ENCODE results near the gene SLC26A9. TPM values are rescaled to one million over a fixed set of nuclear protein-coding genes. Genes with fewer than 3 reads are reported as not detected.
A peak's percentile ranks its signal among the peaks of the same experiment; 100 is the strongest.

SLC26A9 gene
- polyA plus RNA-seq, 1 of the 3 experiments (the other 2 are of a cell fraction), result not detected

DNA sequence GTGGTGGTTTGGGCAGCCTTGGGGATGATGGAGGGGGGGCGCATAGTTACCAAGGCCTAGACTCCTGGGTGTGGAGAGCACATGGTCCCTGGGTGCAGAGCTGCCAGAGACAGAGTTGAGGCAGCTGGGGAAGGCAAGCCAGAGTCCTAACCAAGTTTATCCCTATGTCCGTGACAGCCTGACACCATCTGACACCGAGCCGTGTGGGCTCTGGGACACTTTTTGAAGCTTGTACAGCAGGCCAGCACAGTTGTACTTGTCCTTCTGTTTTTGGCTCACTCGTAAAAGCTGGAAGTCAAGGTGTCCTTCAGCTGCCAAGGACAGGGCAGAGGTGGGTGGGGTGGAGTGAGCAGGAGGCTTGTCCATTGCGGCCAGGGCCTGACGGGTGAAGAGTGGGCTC is 28.5 kb downstream of the SLC26A9 start:
- no peaks in the 10 kb centered on the region for H3K9me2 ChIP-seq
- ChIA-PET CTCF (interaction anchor here (0.6 to 9.2 kb wide), 10 partner anchors 12 to 257 kb away, joined by 3 to 116 read pairs (median 6); no protein-coding TSS in a partner anchor), POLR2A (no interaction called here)
- no peaks in the 10 kb centered on the region for H3F3A ChIP-seq (replicated peaks; ENCODE audit: insufficient read depth)
- peak; percentile 1 for DNase-seq
- H4K20me1 ChIP-seq (ENCODE audit: insufficient read depth), result no peaks in the 10 kb centered on the region
- no peaks in the 10 kb centered on the region for H3K36me3 ChIP-seq (replicated peaks in 1 of 2; ENCODE audit: control insufficient read depth in 1 of 2, insufficient read depth in 2 of 2, low read length in 1 of 2)
- TF ChIP-seq RAD21 (IDR thresholded peaks at IDR 0.05; ENCODE audit: low read length) (no peak), FOSL2 (IDR thresholded peaks at IDR 0.05; ENCODE audit: borderline replicate concordance, low read depth) (no peak), EZH2phosphoT487 (IDR thresholded peaks at IDR 0.05; ENCODE audit: borderline replicate concordance, low read depth) (no peak), NRF1 (IDR thresholded peaks at IDR 0.05; ENCODE audit: low read depth, low read length) (no peak), MEF2A (IDR thresholded peaks at IDR 0.05; ENCODE audit: borderline replicate concordance, low read depth) (no peak), SIN3A (IDR thresholded peaks at IDR 0.05; ENCODE audit: borderline replicate concordance, low read depth, low read length) (no peak), ELF1 (IDR thresholded peaks at IDR 0.05) (no peak), GABPA (IDR thresholded peaks at IDR 0.05; ENCODE audit: low read depth) (no peak), TAF1 (IDR thresholded peaks at IDR 0.05; ENCODE audit: borderline replicate concordance, low read depth, low read length) (no peak), NFIC (IDR thresholded peaks at IDR 0.05; ENCODE audit: borderline replicate concordance) (no peak), YY1 (IDR thresholded peaks at IDR 0.05; ENCODE audit: low read depth) (no peak)
- TF ChIP-seq, protein P1, sequence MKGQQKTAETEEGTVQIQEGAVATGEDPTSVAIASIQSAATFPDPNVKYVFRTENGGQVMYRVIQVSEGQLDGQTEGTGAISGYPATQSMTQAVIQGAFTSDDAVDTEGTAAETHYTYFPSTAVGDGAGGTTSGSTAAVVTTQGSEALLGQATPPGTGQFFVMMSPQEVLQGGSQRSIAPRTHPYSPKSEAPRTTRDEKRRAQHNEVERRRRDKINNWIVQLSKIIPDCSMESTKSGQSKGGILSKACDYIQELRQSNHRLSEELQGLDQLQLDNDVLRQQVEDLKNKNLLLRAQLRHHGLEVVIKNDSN (IDR thresholded peaks at IDR 0.05; ENCODE audit: borderline replicate concordance, low read depth), result no peak
- TF ChIP-seq, protein P2, sequence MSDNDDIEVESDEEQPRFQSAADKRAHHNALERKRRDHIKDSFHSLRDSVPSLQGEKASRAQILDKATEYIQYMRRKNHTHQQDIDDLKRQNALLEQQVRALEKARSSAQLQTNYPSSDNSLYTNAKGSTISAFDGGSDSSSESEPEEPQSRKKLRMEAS (IDR thresholded peaks at IDR 0.05; ENCODE audit: low read depth), result no peak
- H3K4me2 ChIP-seq, result no peak overlapping the region
- H2AFZ ChIP-seq (ENCODE audit: low read depth), result no peak overlapping the region
- no peak overlapping the region for H3K9ac ChIP-seq
- no peak overlapping the region for H3K4me3 ChIP-seq (ENCODE audit: low read depth in 2 of 2, low read length in 1 of 2)
- 84% methylated on average over 3 of the region's 7 CpGs for WGBS (ENCODE audit: low lambda C conversion rate)
- no peaks in the 10 kb centered on the region for H3K9me3 ChIP-seq
- H3K27me3 ChIP-seq (ENCODE audit: insufficient read depth), result no peaks in the 10 kb centered on the region
- no peak overlapping the region for H3K27ac ChIP-seq (ENCODE audit: low read depth in 2 of 2, low read length in 1 of 2)
- no peaks in the 10 kb centered on the region for H3K79me2 ChIP-seq (ENCODE audit: insufficient read depth)
- H3K4me1 ChIP-seq (ENCODE audit: control insufficient read depth in 1 of 2, insufficient read depth in 2 of 2, low read depth in 1 of 2, low read length in 1 of 2), result peaks cover 0 to 17% of the 10 kb centered on the region in 2 experiments; a peak in 1 of 4 replicates

DNA sequence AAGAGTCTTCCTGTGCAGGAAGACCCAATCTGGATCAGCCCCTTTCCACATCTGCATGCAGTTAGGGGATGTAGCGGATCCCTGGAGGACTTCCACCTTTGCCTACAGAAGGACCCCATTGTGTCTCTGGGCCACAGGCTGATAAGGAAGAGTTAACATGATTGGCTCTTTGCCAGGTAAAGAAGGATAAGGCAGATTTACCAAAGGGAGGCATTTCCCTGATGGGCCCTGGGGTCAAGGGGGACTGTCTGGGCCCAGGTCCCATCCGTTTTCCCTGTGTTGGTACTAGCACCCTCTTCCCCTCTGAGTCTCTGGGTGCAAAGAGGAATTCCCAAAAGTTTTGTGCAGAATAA is 29.1 kb downstream of the SLC26A9 start:
- H3K27ac ChIP-seq (ENCODE audit: low read depth in 2 of 2, low read length in 1 of 2), result peak overlapping the region in 1 of 2 experiments; percentile 23; a peak in 1 of 4 replicates
- H3K9me3 ChIP-seq, result no peaks in the 10 kb centered on the region
- ChIA-PET POLR2A (no interaction called here), CTCF (interaction anchor here (1.2 to 9.2 kb wide), 5 partner anchors 64 to 256 kb away, joined by 3 to 116 read pairs (median 8); no protein-coding TSS in a partner anchor)
- H3K79me2 ChIP-seq (ENCODE audit: insufficient read depth), result no peaks in the 10 kb centered on the region
- no peaks in the 10 kb centered on the region for H4K20me1 ChIP-seq (ENCODE audit: insufficient read depth)
- no peak overlapping the region for H3K9ac ChIP-seq
- 76% methylated on average over 2 of the region's 2 CpGs for WGBS (ENCODE audit: low lambda C conversion rate)
- H2AFZ ChIP-seq (ENCODE audit: low read depth), result no peak overlapping the region
- no peak for TF ChIP-seq SMC3 (IDR thresholded peaks at IDR 0.05; ENCODE audit: low read depth, low read length)
- no peak for TF ChIP-seq NRF1 (IDR thresholded peaks at IDR 0.05; ENCODE audit: low read depth, low read length)
- TF ChIP-seq RFX5 (IDR thresholded peaks at IDR 0.05; ENCODE audit: low read length), result no peak
- TF ChIP-seq SIN3A (IDR thresholded peaks at IDR 0.05; ENCODE audit: borderline replicate concordance, low read depth, low read length), result no peak
- H3K4me1 ChIP-seq (ENCODE audit: control insufficient read depth in 1 of 2, insufficient read depth in 2 of 2, low read depth in 1 of 2, low read length in 1 of 2), result peaks cover 0 to 17% of the 10 kb centered on the region in 2 experiments; a peak in 1 of 4 replicates
- no peaks in the 10 kb centered on the region for H3K27me3 ChIP-seq (ENCODE audit: insufficient read depth)
- no peak overlapping the region for H3K4me3 ChIP-seq (ENCODE audit: low read depth in 2 of 2, low read length in 1 of 2)
- no peaks in the 10 kb centered on the region for H3F3A ChIP-seq (replicated peaks; ENCODE audit: insufficient read depth)
- H3K9me2 ChIP-seq, result no peaks in the 10 kb centered on the region
- no peaks in the 10 kb centered on the region for H3K36me3 ChIP-seq (replicated peaks in 1 of 2; ENCODE audit: control insufficient read depth in 1 of 2, insufficient read depth in 2 of 2, low read length in 1 of 2)
- peak; percentile 21 for DNase-seq
- H3K4me2 ChIP-seq, result no peak overlapping the region
